Activated CD4-positive, alpha-beta T cell treated with anti-CD3 and anti-CD28 coated beads, Interleukin-2, amount 50 U/mL, for 48 hours (primary cell): ENCODE data around the gene ANKRD29.

Experiments used
- DNase-seq, 2 experiments: peaks; one replicate each; pipeline ENCODE4 v3.0.0-alpha.2; 2020

Gene ANKRD29

GRCh38 chr18:23662309-23663263, at the start of gene ANKRD29:
ANKRD29 (minus strand) TSS chr18:23662911; CDS start chr18:23662730, 181 bp downstream.
- DNase-seq = peak; percentile 55 to 65

- DNase-seq = no peak
Measured at GRCh38 chr18:23712445-23712844, 49.7 kb upstream of the ANKRD29 start.

- DNase-seq = no peak
Measured at GRCh38 chr18:23711426-23711825, 48.7 kb upstream of the ANKRD29 start.

- DNase-seq = no peak
Measured at GRCh38 chr18:23710946-23711345, 48.2 kb upstream of the ANKRD29 start.

- no peak for DNase-seq
Measured at GRCh38 chr18:23710068-23710527, 47.4 kb upstream of the ANKRD29 start.

- no peak for DNase-seq
Measured at GRCh38 chr18:23706971-23707640, 44.4 kb upstream of the ANKRD29 start.

GRCh38 chr18:23704806-23705205, 42.1 kb upstream of the ANKRD29 start:
- DNase-seq = no peak

- DNase-seq = no peak
Measured at GRCh38 chr18:23703987-23704384, 41.3 kb upstream of the ANKRD29 start.

- DNase-seq = peak in 1 of 2 experiments; percentile 7
Measured at GRCh38 chr18:23703057-23703986, 40.6 kb upstream of the ANKRD29 start.

GRCh38 chr18:23702606-23703005, 39.9 kb upstream of the ANKRD29 start:
- no peak for DNase-seq

- DNase-seq = no peak
Measured at GRCh38 chr18:23701544-23702064, 38.9 kb upstream of the ANKRD29 start.

- no peak for DNase-seq
Measured at GRCh38 chr18:23701017-23701416, 38.3 kb upstream of the ANKRD29 start.

GRCh38 chr18:23694637-23695430, 32.1 kb upstream of the ANKRD29 start:
- DNase-seq = no peak

- no peak for DNase-seq
Measured at GRCh38 chr18:23693846-23694245, 31.1 kb upstream of the ANKRD29 start.

- DNase-seq = no peak
Measured at GRCh38 chr18:23690505-23691068, 27.9 kb upstream of the ANKRD29 start.

GRCh38 chr18:23689616-23690504, 27.1 kb upstream of the ANKRD29 start:
- DNase-seq = peak; percentile 17 to 26

- DNase-seq = peak; percentile 31 to 40
Measured at GRCh38 chr18:23689031-23689615, 26.4 kb upstream of the ANKRD29 start, which contains the start of gene LAMA3. LAMA3 (plus strand) TSS chr18:23689453; CDS start chr18:23689684, 231 bp downstream.

- no peak for DNase-seq
Measured at GRCh38 chr18:23688528-23688927, 25.8 kb upstream of the ANKRD29 start.

- DNase-seq = no peak
Measured at GRCh38 chr18:23684515-23685197, 21.9 kb upstream of the ANKRD29 start.
